MG63 (cell line): ENCODE results near the gene MEX3A. TPM values are rescaled to one million over a fixed set of nuclear protein-coding genes. Genes with fewer than 3 reads are reported as not detected.

ENCODE experiments used
- DNase-seq: peaks from one replicate; pipeline ENCODE4 v3.0.0-alpha.2; 2020
- H3K27me3 ChIP-seq: fragments of 250-450 bp; sonication (Bioruptor Pico); 2 replicates; pipeline ENCODE4 v1.5.1; 2020; ENCODE audit warnings: mild to moderate bottlenecking, moderate library complexity
- H3K36me3 ChIP-seq: fragments of 250-450 bp; sonication (Bioruptor Pico); 2 replicates; pipeline ENCODE4 v1.5.1; 2020; ENCODE audit warnings: mild to moderate bottlenecking, moderate library complexity
- H3K4me3 ChIP-seq: fragments of 250-450 bp; sonication (Bioruptor Pico); 2 replicates; pipeline ENCODE4 v1.5.1; 2020; ENCODE audit warnings: mild to moderate bottlenecking, moderate library complexity
- H3K9me3 ChIP-seq: fragments of 250-450 bp; sonication (Bioruptor Pico); 2 replicates; pipeline ENCODE4 v1.5.1; 2020; ENCODE audit warnings: mild to moderate bottlenecking, moderate library complexity
- total RNA-seq: library from RNA; depleted of rRNA; stranded (reverse); fragments of >200 nt; shearing (Covaris generic); gene quantifications from 2 replicates; pipeline ENCODE4 v1.2.3, GENCODE V29; 2014; ENCODE audit warnings: low replicate concordance

MEX3A gene
- total RNA-seq, 1 experiment from 2014 or later = 2.7 TPM

- no peaks in the 10 kb centered on the region for H3K9me3 ChIP-seq
- no peaks in the 10 kb centered on the region for H3K27me3 ChIP-seq
- H3K36me3 ChIP-seq = peaks cover 6% of the 10 kb centered on the region
- H3K4me3 ChIP-seq = no peak overlapping the region
- DNase-seq = no peak
These were observed 28.0 kb upstream of the MEX3A start for GRCh38 chr1:156110252-156110651.

GRCh38 chr1:156108664-156109241 lies 26.5 kb upstream of the MEX3A start:
- Histone ChIP-seq H3K9me3 (no peaks in the 10 kb centered on the region), H3K27me3 (no peaks in the 10 kb centered on the region), H3K4me3 (no peak overlapping the region), H3K36me3 (no peaks in the 10 kb centered on the region)
- no peak for DNase-seq

DNA sequence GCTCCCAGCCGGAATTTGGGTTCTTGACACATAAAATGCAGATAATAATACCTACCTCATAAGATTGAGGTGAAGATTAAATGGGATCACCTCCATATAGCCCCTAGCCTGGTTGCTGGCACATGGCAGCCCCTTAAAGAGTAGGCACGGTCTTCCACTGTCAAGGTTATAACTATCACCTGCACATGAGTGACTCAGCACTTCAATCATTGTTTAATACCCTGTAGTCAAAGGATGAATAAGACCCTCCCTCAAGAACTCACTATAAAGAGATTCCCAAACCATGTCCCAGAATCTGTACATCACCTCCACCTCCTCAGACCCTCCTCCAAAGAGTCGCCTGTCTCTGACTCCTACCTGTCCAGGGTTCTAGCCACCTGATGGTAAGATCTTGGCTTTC lies 25.8 kb upstream of the MEX3A start:
- H3K36me3 ChIP-seq = no peaks in the 10 kb centered on the region
- H3K4me3 ChIP-seq = no peak overlapping the region
- H3K27me3 ChIP-seq = no peaks in the 10 kb centered on the region
- no peaks in the 10 kb centered on the region for H3K9me3 ChIP-seq
- DNase-seq = no peak

DNA sequence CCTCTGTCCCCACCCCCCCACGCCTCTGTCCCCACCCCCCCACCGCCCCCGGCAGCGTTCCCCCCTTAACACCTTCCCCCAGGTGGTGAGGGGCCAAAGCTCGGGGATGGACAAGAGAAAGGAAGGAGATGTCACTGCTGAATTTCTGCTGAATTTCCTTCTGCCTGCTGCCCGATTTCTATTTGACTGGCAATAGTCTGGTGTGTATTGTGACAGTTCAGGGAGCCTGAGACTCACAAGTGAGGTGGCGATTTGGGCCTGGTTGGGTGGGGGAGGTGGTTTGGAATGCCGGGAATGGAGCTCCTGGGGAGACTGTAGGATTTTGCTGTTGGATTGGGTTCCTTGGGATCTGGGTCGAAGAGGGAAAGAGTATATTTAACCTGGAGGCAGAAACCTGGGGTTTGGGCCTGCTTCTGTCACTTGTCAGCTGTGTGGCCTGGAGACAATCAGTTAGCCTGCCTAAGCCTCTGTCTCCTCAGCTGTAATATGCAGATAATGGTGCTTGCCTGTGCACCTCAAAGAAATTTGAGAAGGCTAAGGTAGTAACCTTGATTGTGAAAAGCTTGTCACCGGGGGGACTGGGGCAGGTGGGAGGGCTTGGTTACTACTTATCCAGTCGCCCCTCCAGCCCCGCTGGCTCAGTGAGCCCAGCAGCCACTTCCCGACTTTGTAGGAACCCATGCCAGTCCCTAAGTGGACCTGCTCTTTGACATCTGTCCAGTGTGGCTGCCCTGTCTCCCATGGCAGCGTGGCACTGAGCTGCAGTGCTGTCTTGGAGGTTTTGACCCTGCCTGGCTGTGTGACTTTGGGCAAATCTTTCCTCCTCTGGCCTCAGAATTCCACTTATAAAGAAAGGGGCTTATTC lies 24.6 kb upstream of the MEX3A start:
- H3K27me3 ChIP-seq = no peaks in the 10 kb centered on the region
- H3K9me3 ChIP-seq = no peaks in the 10 kb centered on the region
- peak; percentile 50 for DNase-seq
- peak overlapping the region; percentile 21 for H3K4me3 ChIP-seq
- no peaks in the 10 kb centered on the region for H3K36me3 ChIP-seq

GRCh38 chr1:156104861-156105832 lies 22.9 kb upstream of the MEX3A start:
- Histone ChIP-seq H3K4me3 (peak overlapping the region; percentile 33; the same call in 1 of the 2 replicates), H3K27me3 (no peaks in the 10 kb centered on the region), H3K36me3 (no peaks in the 10 kb centered on the region), H3K9me3 (no peaks in the 10 kb centered on the region)
- DNase-seq = peak; percentile 84

DNA sequence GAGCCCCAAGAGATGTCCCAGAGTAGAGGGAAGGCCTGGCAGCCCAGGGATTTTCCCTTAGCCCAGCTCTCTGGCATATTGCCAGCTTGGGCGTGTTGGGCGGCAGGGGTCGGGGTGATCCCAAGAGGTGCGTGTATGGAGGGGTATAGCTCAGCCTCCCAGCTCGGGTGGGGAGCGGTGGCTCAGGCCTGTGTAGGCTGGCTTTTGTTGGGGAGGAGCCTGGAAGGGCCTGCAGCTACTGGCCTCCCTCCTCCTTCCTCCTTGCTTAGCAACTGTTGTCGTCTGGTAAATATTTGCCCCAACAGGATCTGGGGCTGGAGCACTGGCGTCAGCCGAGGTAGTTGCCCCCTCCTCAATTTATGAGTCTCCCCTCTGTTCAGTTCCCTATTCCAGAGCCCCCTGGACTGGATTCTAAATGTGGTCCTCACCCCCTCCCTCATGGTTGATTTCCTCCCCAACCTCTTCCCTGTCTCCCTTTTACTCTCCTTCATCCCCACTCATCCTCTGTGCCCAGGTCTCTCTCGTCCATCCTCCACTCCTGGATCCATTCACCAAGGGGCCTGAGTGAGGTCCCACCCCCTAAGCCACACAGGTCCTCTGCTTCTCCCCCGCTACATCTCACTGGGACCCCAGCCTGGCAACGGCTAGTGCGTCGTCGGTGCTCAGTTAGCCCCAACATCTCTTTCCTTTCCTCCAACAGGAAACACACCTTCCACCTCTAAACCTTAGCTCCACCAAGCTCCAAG lies 22.0 kb upstream of the MEX3A start:
- peak; percentile 98 for DNase-seq
- H3K9me3 ChIP-seq = no peaks in the 10 kb centered on the region
- no peaks in the 10 kb centered on the region for H3K36me3 ChIP-seq
- peak overlapping the region; percentile 13 for H3K4me3 ChIP-seq
- no peaks in the 10 kb centered on the region for H3K27me3 ChIP-seq

DNA sequence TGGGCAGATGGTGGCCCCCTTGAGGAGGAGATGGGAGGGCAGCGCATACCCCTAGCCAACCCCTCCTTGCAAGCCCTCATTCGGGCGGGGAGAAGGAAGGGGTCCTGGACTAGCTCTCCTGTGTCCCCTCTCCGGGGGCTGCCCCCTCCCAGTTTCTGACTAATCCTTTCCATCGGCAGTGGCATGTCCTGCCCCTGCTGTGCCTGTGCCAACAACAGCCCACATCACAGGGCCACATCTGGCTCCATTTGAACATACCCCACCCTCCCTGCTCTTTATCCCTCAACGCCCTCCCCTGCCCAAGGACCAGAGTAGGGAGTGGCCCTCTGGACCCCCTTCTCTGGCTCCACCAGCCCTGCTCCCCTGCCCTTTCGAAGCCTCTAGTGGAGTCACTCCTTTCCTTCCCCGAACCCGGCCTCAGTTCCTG lies 21.3 kb upstream of the MEX3A start:
- Histone ChIP-seq H3K36me3 (no peaks in the 10 kb centered on the region), H3K27me3 (no peaks in the 10 kb centered on the region), H3K4me3 (peak overlapping the region; percentile 13), H3K9me3 (no peaks in the 10 kb centered on the region)
- DNase-seq = peak; percentile 88

DNA sequence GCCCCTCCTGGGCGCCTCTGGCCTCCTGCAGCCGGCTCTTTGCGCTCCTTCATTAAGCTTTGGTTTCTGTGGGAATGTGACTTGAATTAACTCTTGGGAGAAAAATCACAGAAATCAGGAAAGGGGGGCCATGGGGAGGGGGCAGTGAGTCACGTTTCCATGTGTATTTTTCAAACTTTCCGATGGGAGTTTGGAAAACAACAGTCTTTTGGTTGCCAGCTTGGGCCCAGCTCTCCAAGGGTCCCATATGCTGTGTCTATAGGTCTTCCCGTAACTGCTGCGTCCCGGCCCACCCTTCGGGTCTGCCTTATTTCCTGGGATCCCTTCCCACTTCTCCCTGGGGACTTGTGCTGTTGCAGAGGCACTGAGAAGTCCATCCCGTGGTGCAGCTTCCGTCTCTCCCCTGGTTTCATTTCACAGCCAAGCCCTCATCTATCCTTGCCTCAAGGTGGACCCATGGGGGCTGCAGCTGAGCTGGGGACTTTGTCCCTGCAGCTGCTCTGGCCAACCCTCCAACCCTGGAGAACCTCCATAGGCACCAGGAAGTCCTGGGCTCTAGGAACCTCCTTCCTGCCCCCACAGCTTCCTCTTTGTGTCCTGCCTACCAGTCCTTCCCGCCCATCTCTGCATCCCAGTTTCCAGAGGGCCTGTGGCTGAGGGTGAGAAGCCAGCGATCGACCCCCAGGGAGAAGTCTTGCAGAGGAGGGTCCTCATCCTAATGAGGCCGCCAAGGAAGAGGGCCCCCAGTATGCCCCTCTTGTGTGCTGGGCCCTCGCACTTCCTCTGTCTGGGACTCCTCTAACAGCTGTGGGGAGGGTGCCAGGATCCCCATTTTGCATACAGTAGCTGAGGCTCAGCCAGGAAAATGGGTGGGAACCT lies 20.6 kb upstream of the MEX3A start:
- no peaks in the 10 kb centered on the region for H3K9me3 ChIP-seq
- H3K36me3 ChIP-seq = no peaks in the 10 kb centered on the region
- no peaks in the 10 kb centered on the region for H3K27me3 ChIP-seq
- peak; percentile 75 for DNase-seq
- no peak overlapping the region for H3K4me3 ChIP-seq

GRCh38 chr1:156101880-156102279 lies 19.6 kb upstream of the MEX3A start:
- DNase-seq = no peak
- Histone ChIP-seq H3K36me3 (no peaks in the 10 kb centered on the region; the same call in 1 of the 2 replicates), H3K27me3 (no peaks in the 10 kb centered on the region)

DNA sequence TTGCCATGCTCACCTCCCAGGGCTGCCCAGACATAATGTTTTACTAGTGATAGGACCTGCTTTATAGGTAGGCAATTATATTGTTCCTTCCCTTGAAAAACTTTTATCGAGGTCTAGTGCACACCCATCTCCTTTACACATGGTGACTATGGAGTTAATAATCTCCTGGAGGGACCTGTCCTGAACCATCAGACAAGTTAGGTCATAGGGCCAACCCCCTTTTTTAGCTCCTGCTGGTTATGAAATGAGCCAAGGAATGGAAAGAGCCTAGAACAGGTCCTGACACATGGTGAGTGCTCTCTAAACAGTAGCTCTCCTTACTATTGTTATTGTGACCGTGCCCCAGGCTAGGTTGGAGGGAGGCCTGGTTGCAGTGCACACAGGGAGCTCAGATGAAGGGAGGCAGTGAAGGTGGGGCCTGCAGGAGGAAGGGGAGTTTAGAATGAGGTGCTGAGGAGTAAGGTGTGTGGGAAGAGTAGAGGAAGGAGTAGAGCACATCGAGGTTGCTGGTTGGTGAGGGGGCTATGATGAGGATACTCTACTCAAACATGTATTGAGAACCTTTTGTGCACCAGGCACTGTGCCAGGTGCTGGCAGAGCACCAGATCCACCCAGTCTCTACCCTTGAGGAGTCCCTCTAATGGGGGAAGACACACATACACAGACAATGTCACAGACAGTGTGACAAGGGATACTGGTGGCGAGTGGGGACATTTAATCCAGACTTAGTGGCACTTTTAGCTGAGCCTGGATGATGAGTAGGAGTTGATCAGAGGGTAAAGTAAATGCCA lies 18.1 kb upstream of the MEX3A start:
- Histone ChIP-seq H3K4me3 (no peak overlapping the region), H3K36me3 (no peaks in the 10 kb centered on the region; the same call in 1 of the 2 replicates), H3K27me3 (no peaks in the 10 kb centered on the region), H3K9me3 (no peaks in the 10 kb centered on the region)
- no peak for DNase-seq

More at GRCh38 chr1:156101880-156102279, 19.6 kb upstream of the MEX3A start:
- no peak overlapping the region for H3K4me3 ChIP-seq
- H3K9me3 ChIP-seq = no peaks in the 10 kb centered on the region

DNA sequence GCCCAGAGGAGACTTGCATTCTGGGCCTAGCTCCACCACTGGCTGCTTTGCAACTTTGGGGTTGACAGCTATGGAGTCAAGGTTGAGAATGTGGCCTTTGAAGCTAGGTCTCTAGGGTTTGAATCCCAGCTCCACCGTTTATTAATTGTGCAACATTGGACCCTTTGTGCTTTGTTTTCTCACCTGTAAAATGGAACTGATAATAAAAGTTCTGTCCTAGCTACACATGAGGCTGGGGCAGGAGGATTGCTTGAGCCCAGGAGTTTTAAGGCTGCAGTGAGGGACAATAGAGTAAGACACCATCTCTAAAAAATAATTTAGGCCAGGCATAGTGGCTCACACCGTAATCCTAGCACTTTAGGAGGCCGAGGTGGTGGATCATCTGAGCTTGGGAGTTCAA lies 17.0 kb upstream of the MEX3A start:
- no peaks in the 10 kb centered on the region; the same call in 1 of the 2 replicates for H3K36me3 ChIP-seq
- H3K27me3 ChIP-seq = no peaks in the 10 kb centered on the region
- DNase-seq = no peak
- no peak overlapping the region for H3K4me3 ChIP-seq
- H3K9me3 ChIP-seq = no peaks in the 10 kb centered on the region

DNA sequence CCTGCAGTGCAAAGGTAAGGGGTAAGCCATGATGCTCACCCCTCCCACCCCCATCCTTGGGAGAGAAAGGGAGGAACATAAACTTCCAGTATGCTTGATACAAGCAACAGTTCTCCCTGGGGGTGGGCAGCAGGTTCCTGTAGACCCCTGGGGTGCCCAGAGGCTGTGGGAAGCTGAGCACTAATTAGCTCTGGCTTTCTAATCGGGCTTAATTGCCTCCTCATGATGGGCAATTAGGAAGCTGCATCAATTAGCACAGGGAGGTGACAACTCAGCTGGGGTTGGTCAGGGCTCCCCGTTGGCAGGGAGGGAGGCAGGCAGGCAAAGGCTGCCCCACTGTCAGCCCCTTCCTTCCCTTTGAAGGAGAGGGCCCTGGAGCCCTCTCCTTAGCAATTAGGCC lies 16.5 kb upstream of the MEX3A start:
- no peaks in the 10 kb centered on the region for H3K27me3 ChIP-seq
- no peaks in the 10 kb centered on the region; the same call in 1 of the 2 replicates for H3K36me3 ChIP-seq
- no peaks in the 10 kb centered on the region for H3K9me3 ChIP-seq
- no peak for DNase-seq
- H3K4me3 ChIP-seq = no peak overlapping the region

- no peak for DNase-seq
- no peak overlapping the region for H3K4me3 ChIP-seq
- no peaks in the 10 kb centered on the region for H3K27me3 ChIP-seq
- no peaks in the 10 kb centered on the region; the same call in 1 of the 2 replicates for H3K36me3 ChIP-seq
- no peaks in the 10 kb centered on the region for H3K9me3 ChIP-seq
These were observed 15.4 kb upstream of the MEX3A start for GRCh38 chr1:156097499-156098178.
